ENCODE results near the gene FZD10. TPM values are rescaled to one million over a fixed set of nuclear protein-coding genes. Genes with fewer than 3 reads are reported as not detected.

Gene FZD10
- total RNA-seq, 1 experiment from 2014 or later: not detected

DNA sequence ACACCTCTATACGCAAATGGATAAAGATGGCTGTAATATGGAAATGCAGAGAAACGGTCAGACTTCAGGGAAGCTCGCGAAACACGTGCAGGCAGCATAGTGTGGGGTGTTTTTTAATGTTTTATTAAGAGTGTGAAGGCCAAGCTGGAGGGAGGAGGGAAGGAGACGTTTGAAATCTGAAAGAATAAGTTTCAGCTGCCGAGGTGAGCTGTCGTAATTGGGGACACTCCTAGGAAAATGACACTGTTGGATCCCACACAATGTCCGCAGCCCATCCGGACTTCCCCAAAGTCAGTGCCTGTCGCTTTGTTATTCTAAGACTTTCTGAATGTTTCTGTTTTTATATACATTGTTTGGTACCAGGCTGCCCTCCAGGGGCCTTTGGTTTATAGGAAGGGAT, 8.3 kb downstream of the FZD10 start:
- Histone ChIP-seq H3K4me1 (ENCODE audit: control insufficient read depth in 1 of 2, insufficient read depth in 2 of 2, low read length in 2 of 2) (no peaks in the 10 kb centered on the region), H4K20me1 (ENCODE audit: insufficient read depth) (no peaks in the 10 kb centered on the region), H3K79me2 (ENCODE audit: insufficient read depth, low read length) (no peaks in the 10 kb centered on the region), H3K9me3 (ENCODE audit: control insufficient read depth in 1 of 2, insufficient read depth in 1 of 2, low read depth in 1 of 2, low read length in 2 of 2) (peaks cover 0 to 4% of the 10 kb centered on the region in 2 experiments; a peak in 2 of 4 replicates), H3K27me3 (ENCODE audit: insufficient read depth, low read length) (no peaks in the 10 kb centered on the region), H3K36me3 (ENCODE audit: control insufficient read depth in 1 of 2, insufficient read depth in 2 of 2, low read length in 2 of 2) (no peaks in the 10 kb centered on the region), H3K27ac (ENCODE audit: low read depth, low read length) (no peak overlapping the region), H3K9me2 (ENCODE audit: insufficient read depth) (no peaks in the 10 kb centered on the region), H3K4me2 (ENCODE audit: low read length) (no peak overlapping the region), H3K4me3 (replicated peaks in 1 of 2; ENCODE audit: low read depth in 1 of 2, low read length in 2 of 2) (no peak overlapping the region), H3K9ac (ENCODE audit: low read length) (no peak overlapping the region), H2AFZ (ENCODE audit: low read depth, low read length, poor library complexity, severe bottlenecking) (no peak overlapping the region)
- DNase-seq (ENCODE audit: low read depth, low spot score): no peak
- BruUV-seq (replicated peaks): no TSS peak
- RAD21 ChIA-PET (ENCODE audit: low non-redundant PET in 1 of 2, low total read pairs in 2 of 2, uncharacterized antibody in 2 of 2, unreplicated experiment in 2 of 2): no interaction called here
- no peak for ATAC-seq
- POLR2A ChIA-PET: no interaction called here
- TF ChIP-seq CEBPB (IDR thresholded peaks at IDR 0.05; ENCODE audit: low read depth) (no peak), ELF1 (IDR thresholded peaks at IDR 0.05; ENCODE audit: borderline replicate concordance, low read depth) (no peak), EZH2 (IDR thresholded peaks at IDR 0.05) (no peak), TCF7L2 (IDR thresholded peaks at IDR 0.05; ENCODE audit: borderline replicate concordance, extremely low read depth, insufficient read depth, insufficient read length) (no peak), FOSL1 (IDR thresholded peaks at IDR 0.05; ENCODE audit: low read depth) (no peak), JUND (IDR thresholded peaks at IDR 0.05) (no peak), SIN3A (IDR thresholded peaks at IDR 0.05; ENCODE audit: low read depth) (no peak), POLR2A (IDR thresholded peaks at IDR 0.05; ENCODE audit: borderline replicate concordance, extremely low read depth, insufficient read depth, insufficient read length) (no peak), YY1 (IDR thresholded peaks at IDR 0.05; ENCODE audit: extremely low read depth, insufficient replicate concordance, low read depth, low read length) (no peak), RAD21 (IDR thresholded peaks at IDR 0.05; ENCODE audit: low read depth) (no peak)
- TF ChIP-seq, protein P1, sequence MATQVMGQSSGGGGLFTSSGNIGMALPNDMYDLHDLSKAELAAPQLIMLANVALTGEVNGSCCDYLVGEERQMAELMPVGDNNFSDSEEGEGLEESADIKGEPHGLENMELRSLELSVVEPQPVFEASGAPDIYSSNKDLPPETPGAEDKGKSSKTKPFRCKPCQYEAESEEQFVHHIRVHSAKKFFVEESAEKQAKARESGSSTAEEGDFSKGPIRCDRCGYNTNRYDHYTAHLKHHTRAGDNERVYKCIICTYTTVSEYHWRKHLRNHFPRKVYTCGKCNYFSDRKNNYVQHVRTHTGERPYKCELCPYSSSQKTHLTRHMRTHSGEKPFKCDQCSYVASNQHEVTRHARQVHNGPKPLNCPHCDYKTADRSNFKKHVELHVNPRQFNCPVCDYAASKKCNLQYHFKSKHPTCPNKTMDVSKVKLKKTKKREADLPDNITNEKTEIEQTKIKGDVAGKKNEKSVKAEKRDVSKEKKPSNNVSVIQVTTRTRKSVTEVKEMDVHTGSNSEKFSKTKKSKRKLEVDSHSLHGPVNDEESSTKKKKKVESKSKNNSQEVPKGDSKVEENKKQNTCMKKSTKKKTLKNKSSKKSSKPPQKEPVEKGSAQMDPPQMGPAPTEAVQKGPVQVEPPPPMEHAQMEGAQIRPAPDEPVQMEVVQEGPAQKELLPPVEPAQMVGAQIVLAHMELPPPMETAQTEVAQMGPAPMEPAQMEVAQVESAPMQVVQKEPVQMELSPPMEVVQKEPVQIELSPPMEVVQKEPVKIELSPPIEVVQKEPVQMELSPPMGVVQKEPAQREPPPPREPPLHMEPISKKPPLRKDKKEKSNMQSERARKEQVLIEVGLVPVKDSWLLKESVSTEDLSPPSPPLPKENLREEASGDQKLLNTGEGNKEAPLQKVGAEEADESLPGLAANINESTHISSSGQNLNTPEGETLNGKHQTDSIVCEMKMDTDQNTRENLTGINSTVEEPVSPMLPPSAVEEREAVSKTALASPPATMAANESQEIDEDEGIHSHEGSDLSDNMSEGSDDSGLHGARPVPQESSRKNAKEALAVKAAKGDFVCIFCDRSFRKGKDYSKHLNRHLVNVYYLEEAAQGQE (IDR thresholded peaks at IDR 0.05; ENCODE audit: low read depth): no peak
- TF ChIP-seq, protein P2, sequence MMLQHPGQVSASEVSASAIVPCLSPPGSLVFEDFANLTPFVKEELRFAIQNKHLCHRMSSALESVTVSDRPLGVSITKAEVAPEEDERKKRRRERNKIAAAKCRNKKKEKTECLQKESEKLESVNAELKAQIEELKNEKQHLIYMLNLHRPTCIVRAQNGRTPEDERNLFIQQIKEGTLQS (IDR thresholded peaks at IDR 0.05): no peak
- TF ChIP-seq, protein P3, sequence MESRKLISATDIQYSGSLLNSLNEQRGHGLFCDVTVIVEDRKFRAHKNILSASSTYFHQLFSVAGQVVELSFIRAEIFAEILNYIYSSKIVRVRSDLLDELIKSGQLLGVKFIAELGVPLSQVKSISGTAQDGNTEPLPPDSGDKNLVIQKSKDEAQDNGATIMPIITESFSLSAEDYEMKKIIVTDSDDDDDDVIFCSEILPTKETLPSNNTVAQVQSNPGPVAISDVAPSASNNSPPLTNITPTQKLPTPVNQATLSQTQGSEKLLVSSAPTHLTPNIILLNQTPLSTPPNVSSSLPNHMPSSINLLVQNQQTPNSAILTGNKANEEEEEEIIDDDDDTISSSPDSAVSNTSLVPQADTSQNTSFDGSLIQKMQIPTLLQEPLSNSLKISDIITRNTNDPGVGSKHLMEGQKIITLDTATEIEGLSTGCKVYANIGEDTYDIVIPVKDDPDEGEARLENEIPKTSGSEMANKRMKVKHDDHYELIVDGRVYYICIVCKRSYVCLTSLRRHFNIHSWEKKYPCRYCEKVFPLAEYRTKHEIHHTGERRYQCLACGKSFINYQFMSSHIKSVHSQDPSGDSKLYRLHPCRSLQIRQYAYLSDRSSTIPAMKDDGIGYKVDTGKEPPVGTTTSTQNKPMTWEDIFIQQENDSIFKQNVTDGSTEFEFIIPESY (IDR thresholded peaks at IDR 0.05; ENCODE audit: extremely low read depth, insufficient replicate concordance, low read length): no peak
- CTCF ChIA-PET: no interaction called here
- intact Hi-C loops (cut with micrococcal nuclease): no loop called here

Measured in HCT116 (cell line).